ENCODE measurements around the gene SERPINI2.

Gene SERPINI2

GRCh38 chr3:167473863-167474262 is at the start of gene SERPINI2:
SERPINI2 (minus strand) TSS chr3:167474042; CDS start chr3:167471834, 2,208 bp downstream.
- intact Hi-C loops (cut with DNase I): no loop called here
- no peak for DNase-seq

GRCh38 chr3:167521006-167521355 is 47.1 kb upstream of the SERPINI2 start:
- intact Hi-C loops (cut with DNase I): no loop called here
- no peak for DNase-seq

DNA sequence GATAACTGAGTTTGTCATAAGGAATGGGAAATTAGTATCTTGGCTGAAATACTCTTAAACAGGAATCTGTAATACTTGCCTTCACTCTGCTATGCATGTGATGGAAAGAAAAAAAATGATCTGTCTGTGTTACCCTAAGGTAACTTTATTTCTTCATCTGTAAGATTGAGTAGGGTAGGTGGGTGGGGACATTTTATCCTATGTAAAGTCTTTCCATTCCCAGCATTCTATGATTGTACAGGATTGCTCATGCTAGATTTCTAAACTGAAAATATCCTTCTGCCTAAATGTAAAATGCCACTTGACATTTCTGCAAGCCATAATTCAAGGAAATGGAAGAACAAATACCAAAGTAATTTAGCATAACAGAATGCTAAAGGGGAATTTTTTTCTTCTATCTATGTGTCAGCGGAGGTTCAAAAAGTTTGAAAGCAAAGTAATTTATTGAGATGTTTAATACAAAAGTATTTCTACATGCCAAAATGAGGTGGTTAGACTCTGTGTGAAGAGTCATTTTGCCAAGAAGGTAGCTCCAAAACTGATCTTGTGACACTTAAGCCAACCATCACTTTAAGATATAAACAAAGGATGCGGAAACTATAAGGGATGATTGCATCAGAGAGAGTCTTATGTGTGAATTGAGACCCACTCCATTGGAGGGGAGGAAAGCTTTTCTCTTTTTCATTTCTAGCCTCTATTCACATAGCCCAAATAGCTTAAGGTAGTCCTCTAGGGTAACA is 46.6 kb upstream of the SERPINI2 start:
- no peak for DNase-seq

DNA sequence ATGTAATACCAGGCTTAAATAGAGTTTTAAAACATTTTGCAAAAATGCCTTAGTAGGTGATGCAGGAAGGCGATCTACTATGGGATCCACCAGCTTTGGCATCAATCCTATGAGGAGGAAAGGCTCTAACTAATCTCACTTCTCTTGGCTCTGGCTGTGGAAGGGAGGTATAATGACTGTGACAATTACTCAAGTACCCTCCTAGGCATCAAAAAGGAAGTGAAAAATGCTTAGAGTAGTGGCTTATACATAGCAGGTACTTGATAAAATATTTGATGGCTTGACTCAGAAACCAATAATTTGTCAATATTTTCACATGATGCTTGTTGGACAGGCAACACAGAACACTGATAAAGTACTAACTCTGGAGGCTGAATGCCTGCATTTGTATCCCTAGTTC is 34.1 kb upstream of the SERPINI2 start:
- intact Hi-C loops (cut with DNase I): no loop called here

More for the DNA sequence above, 46.6 kb upstream of the SERPINI2 start:
- intact Hi-C loops (cut with DNase I): no loop called here

DNA sequence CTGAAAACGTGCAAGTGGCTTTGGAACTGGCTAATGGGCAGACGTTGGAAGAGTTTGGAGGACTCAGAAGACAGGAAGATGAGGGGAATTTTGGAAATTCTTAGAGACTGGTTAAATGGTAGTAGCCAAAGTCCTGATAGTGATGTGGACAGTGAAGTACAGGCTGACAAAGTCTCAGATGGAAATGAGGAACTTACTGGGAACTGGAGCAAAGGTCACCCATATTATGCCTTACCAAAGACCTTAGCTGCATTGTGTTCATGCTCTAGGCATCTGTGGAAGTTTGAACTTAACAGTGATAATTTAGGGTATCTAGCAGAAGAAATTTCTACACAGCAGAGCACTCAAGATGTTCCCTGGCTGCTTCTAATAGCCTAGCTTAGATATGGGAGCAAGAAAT is 28.6 kb upstream of the SERPINI2 start:
- intact Hi-C loops (cut with DNase I): no loop called here
- DNase-seq: no peak

More for the DNA sequence above, 34.1 kb upstream of the SERPINI2 start:
- DNase-seq: no peak

DNA sequence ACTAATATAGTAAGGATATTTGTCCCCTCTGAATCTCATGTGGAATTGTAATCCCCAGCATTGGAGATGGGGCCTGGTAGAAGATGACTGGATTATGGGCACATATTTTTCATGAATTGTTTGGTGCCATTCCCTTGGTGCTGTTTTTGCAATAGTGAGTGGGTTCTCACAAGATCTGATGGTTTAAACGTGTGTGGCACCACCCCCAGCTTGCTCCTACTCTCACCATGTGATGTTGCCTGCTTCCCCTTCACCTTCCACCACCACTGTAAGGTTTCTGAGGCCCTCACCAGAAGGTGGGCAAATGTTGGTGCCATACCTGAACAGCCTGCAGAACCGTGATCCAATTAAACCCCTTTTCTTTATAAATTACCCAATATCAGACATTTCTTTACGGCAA is 28.1 kb upstream of the SERPINI2 start:
- intact Hi-C loops (cut with DNase I): no loop called here
- peak in 1 of 10 donors; percentile 31 for DNase-seq

- no peak for DNase-seq
- intact Hi-C loops (cut with DNase I): no loop called here
Observed at GRCh38 chr3:167497903-167498302, 24.1 kb upstream of the SERPINI2 start.

- intact Hi-C loops (cut with DNase I): no loop called here
- DNase-seq: no peak
Observed at GRCh38 chr3:167493244-167493643, 19.4 kb upstream of the SERPINI2 start.

DNA sequence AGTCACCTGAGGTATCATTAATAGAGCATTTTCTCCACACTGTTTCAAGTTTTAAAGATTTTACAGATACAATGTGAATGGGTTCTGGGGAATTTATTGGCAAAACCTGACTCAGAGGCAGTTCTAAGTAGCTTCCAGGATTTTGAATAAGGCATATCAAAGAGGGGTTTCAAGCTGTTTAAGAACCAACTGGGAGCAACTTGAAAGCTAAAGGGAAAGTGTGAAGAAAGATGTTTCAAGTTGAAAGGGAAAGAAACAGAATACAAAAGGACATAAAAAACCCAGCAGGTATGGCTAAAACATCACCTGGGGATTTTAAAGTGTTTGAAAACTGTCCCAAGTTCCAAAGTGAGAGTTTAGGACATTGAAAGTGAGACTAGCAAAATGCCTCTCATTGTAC is 17.8 kb upstream of the SERPINI2 start:
- intact Hi-C loops (cut with DNase I): no loop called here
- DNase-seq: no peak

GRCh38 chr3:167489571-167489970 is 15.7 kb upstream of the SERPINI2 start:
- DNase-seq: no peak
- intact Hi-C loops (cut with DNase I): no loop called here

DNA sequence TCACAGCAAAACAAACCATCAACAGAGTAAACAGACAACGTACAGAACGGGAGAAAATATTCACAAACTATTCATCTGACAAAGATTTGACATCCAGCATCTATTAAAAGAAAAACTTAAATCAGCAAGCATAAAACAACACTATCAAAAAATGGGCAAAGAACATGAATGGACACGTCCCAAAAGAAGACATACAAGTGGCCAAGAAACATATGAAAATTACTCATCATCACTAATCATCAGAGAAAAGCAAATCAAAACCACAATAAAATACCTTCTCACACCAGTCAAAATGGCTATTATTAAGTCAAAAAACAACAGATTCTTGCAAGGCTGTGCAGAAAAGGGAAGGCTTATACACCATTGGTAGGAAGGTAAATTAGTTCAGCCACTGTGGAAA is 13.7 kb upstream of the SERPINI2 start:
- no peak for DNase-seq
- intact Hi-C loops (cut with DNase I): no loop called here

DNA sequence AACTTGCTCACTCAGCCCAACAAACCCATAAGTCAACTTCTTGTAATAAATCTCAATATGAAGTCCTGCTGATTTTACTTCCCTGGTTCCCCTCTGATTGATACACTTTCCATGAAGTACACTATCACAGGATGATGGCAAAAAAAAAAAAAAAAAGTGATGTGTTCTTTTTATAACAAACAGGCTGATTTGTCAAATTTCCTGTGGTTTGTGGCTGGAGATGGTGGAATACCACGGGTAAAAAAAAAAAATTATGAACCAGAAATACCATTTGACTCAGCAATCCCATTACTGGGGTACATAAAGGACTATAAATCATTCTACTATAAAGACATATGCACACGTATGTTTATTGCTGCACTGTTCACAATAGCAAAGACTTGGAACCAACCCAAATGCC is 10.7 kb upstream of the SERPINI2 start:
- no peak for DNase-seq
- intact Hi-C loops (cut with DNase I): no loop called here

GRCh38 chr3:167483708-167484475 is 10.1 kb upstream of the SERPINI2 start:
- DNase-seq: no peak
- intact Hi-C loops (cut with DNase I): no loop called here

DNA sequence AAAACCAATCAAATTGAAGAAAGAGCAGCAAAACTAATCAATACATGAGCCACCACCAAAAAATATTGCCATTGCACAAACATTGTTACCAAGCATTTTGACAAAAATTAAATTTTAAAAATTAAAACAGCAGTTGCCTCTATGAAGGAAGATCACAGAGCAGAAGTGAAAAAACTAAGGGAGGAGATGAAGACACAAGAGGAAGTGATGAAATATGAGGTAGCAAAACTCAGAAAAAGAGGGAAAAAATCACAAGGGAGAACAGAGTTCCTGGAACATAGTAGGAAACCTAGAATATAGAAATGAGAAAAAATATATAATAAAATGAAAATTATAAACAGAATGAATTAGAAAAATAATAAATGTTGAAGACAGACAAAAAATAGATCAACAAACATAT is 7.3 kb upstream of the SERPINI2 start:
- DNase-seq: no peak
- intact Hi-C loops (cut with DNase I): no loop called here

DNA sequence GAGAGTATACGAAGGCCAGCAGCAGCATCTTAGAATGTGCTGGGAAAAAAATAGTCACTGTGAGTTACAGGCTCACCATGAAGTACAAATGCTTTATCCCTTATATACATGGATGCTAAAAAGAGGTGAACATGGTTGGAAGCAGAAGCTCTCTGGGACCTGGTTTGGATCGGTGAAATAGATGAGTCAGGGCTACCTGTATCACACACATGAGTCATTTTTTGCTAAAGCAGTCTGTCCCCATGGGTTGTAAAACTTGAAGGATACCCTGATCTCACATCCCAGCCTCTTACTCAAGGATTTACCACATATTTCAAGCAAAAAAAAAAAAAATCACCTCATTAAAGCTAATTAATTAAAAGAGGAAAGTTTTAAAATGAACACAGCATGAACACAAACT is 6.9 kb upstream of the SERPINI2 start:
- no peak for DNase-seq
- intact Hi-C loops (cut with DNase I): no loop called here

DNA sequence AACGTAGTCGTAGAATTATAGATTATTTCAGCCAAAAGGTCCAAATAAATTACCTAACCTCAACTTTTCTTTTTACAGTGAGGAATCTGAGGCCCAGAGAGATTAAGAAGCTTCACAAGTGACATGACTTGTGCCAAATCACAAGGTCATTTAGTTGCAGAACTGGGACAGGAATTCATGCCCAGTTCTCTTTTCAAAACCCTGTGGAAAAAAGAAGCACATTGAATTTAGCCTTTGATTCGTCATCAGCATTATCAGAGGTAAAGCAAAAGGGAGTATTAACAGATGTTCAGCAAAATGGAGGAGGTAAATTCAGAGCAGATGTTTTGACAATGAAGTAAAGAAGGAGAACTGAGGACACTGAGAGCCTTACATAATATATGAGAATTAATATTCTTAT is 4.5 kb downstream of the SERPINI2 start:
- no peak for DNase-seq
- intact Hi-C loops (cut with DNase I): no loop called here

DNA sequence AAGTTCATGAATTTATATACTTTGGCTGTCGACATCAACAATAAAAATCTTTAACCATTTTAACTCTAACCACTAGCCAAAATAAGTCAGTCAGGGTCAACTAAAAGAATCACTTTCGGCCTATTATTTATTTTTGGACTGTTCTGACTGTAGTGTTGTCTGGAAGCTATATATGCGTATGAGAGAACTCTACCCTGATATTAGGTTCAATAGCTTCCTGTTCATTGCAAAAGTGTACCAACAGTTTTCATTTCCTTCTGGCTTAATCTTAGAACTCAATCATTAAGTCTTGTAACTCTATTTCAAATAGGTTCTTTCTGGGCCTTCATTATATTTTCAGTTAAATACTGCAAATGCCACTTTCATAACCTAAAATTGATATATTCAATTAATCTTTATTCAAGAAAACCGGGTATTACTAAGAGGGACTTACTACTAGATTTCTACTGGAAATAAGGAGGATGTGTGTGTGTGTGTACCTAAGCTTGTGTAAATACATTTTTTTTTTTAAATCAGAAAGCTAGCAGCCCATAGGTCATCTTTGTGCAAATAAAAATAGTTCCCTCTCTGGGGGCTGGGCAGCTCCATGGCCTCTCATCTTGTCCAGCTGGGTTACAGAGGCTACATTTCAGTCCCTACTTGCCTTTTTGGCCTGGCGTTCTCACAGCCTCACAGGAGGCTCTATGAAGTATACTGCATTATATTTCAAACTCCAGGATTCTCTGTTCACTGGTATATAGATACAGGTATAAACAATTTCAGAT is 5.8 kb downstream of the SERPINI2 start:
- no peak for DNase-seq
- intact Hi-C loops (cut with DNase I): no loop called here

DNA sequence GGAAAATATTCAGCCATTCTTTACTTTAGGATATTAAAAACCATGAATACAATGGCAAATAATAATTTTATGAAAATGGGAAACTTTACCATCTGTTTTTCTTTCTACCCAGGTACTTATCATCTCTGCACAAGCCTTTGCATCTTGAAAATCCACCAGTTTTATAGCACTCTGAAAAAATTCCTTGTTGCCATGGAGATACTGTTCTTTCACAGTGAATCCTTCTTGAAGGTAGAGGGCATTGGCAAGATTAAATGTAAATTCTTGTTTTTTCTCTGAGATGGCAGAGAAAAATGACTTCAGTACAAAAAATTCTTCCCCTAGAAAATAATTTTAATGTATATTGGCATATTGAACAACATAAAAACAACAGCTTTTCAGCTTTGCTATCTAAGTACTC is 6.9 kb downstream of the SERPINI2 start:
- intact Hi-C loops (cut with DNase I): no loop called here
- no peak for DNase-seq

GRCh38 chr3:167456157-167456799 is 17.6 kb downstream of the SERPINI2 start:
- intact Hi-C loops (cut with DNase I): no loop called here
- DNase-seq: no peak

- DNase-seq: no peak
- intact Hi-C loops (cut with DNase I): no loop called here
Observed at GRCh38 chr3:167453815-167454214, 20.0 kb downstream of the SERPINI2 start.

DNA sequence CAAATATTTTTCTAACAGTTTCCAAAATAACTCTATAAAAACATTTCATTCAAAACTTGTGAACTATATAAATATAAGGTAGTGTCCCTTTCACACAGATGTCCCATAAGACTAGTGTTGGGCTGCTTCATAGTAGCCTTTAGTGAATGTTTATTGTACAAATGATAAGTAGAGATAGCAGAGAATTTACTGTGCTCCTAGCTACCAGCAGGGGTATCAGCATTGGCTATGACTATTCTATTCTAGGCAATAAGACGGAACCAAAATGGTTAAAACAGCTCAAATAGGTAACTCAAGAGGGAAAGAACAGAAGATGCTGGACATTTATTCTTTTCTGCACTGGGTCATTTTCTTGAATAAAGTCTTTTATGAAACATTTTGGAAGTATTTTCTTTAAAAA is 22.6 kb downstream of the SERPINI2 start:
- intact Hi-C loops (cut with DNase I): no loop called here
- no peak for DNase-seq

Data from posterior cingulate gyrus (tissue), 11 donors.